GM13976 (cell line): ENCODE results near the gene PLCB1.

Experiments used
- DNase-seq: peaks from one replicate; pipeline ENCODE4 v3.0.0; 2012; ENCODE audit warnings: low spot score
- in situ Hi-C: fragments of 300-500 bp; cut with MboI; formaldehyde crosslinking; loops from one replicate; pipeline ENCODE4 v1.12.0; 2022; ENCODE audit warnings: low sequenced_read_pairs, mixed read lengths, inconsistent platforms; ENCODE audit not compliant: unreplicated experiment
- TF ChIP-seq, protein P1 (sequence below): IDR thresholded peaks from 2 replicates; pipeline ENCODE4 v1.5.1; 2012; ENCODE audit warnings: borderline replicate concordance, mild to moderate bottlenecking; ENCODE audit not compliant: insufficient read depth; ENCODE audit errors: extremely low read depth, missing control alignments, control extremely low read depth

Gene PLCB1

GRCh38 chr20:8803065-8803464 lies 671.0 kb downstream of the PLCB1 start:
- TF ChIP-seq, protein P1, sequence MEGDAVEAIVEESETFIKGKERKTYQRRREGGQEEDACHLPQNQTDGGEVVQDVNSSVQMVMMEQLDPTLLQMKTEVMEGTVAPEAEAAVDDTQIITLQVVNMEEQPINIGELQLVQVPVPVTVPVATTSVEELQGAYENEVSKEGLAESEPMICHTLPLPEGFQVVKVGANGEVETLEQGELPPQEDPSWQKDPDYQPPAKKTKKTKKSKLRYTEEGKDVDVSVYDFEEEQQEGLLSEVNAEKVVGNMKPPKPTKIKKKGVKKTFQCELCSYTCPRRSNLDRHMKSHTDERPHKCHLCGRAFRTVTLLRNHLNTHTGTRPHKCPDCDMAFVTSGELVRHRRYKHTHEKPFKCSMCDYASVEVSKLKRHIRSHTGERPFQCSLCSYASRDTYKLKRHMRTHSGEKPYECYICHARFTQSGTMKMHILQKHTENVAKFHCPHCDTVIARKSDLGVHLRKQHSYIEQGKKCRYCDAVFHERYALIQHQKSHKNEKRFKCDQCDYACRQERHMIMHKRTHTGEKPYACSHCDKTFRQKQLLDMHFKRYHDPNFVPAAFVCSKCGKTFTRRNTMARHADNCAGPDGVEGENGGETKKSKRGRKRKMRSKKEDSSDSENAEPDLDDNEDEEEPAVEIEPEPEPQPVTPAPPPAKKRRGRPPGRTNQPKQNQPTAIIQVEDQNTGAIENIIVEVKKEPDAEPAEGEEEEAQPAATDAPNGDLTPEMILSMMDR, result no peak
- no peak for DNase-seq
- in situ Hi-C loops, result no loop called here

GRCh38 chr20:8803941-8804340 lies 671.9 kb downstream of the PLCB1 start:
- in situ Hi-C loops, result no loop called here
- no peak for DNase-seq
- TF ChIP-seq, protein P1, result no peak

DNA sequence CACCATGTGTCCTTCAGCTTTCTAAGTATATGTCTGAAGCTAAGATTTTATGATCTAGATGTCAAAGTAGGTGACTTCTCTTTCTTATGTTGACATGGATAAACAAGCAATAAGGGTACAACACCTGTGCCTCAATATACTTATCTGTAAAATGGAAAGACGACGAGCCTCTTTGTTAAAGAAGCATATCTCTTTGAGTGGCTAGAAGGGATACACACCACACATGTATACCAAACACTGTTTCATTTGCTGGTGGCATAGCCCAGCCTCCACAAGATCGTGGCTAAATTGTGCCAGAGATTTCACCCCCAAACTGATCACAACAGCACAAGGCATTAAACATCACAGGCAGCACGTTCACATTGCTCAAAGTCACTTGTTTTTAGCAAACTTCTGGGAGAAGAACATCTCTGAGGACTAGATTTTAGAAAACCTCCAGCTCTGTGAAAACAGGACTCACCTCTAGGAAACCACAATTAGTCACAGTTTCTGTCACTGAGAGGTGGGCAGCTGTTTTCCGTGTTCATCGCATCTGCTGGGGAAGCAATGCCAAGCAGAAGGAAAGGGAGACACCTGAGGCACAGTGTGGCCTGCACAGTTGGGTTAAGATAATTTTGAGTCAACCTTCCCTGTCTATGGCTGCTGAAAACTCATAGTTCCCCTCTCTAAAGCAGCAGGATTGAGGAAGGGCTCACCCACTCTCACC lies 673.8 kb downstream of the PLCB1 start:
- DNase-seq, result no peak
- TF ChIP-seq, protein P1, result no peak
- in situ Hi-C loops, result no loop called here

DNA sequence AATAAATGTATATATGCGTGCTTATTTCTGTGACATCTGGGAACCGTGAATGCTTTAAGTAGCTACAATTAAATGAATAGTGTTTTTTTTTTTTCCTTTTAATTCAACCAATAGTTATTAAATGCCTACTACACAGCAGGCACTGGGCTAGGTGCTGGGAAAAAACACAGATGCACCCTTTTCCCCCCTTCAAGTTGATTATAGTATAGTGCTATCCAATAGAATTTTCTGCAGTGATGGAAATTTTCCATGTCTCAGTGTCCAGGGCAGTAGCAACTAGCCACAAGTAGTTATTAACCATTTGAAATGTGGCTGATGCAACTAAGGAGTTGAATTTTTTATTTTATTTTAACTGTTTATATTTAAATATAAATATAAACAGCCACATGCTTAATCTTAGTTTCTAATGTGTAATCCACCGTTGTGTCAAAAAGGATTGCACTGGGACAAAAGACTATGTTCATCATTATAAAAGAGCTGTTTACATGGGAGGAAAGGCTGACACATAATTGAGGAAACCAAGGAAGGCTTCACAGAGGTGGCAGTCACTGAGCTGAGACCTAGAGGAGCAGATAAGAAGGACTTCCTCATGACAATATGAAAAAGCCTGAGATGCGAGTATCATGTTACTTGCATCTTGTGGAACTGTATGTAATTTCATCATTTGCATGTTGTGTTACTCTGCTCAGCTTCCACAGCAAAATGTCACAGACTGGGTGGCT lies 675.6 kb downstream of the PLCB1 start:
- in situ Hi-C loops, result no loop called here
- DNase-seq, result no peak
- TF ChIP-seq, protein P1, result no peak

DNA sequence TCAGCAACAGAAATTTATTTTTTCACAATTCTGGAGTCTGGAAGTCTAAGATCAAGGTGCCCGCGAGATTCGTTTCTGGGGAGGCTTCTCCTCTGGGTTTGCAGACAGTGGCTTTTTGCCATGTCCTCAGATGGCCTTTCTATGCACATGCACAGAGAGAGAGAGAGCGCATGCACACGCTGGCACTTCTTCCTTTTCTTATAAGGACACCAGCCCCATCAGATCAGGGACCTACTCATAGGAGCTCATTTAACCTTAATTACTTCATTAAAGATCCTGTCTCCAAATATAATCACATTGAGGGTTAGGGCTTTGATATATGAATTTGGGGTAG lies 676.1 kb downstream of the PLCB1 start:
- TF ChIP-seq, protein P1, result no peak
- in situ Hi-C loops, result no loop called here
- DNase-seq, result no peak

DNA sequence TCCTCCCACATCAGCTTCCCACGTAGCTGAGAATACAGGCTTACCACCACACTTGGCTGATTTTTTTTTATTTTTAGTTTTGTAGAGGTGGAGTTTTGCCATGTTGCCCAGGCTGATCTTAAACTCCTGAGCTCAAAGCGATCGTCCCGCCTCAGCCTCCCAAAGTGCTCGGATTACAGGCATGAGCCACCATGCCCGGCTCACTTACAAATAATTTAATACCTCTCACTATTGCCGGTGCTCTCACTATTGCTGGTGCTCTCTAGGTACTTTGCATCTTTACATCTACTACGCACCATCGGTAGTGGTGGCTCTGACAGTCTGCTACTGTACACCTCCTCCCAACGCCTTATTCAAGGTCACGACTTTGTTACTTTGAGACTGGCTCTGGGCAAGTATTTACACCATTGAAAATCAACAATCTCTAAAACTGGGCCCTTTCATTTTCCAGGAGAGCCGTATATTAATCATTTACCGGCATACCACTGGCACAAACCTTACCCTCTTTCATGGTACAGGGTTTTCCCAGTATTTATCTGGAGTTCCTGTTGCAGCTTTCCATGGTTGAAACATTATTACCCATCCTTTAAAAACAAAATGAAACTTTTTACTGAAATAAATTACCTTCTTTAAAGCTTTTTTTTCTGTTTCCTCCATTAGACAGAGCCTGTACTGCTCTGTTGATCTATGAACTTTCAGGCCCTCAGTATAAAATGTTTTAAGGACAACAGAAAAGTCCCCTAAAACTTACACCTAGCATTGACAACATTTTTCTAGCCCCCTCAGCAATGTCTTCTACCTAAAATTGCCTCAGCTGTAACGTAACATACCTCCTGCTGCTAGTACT lies 677.3 kb downstream of the PLCB1 start:
- in situ Hi-C loops, result no loop called here
- TF ChIP-seq, protein P1, result no peak
- DNase-seq, result no peak
